Measurements from ENCODE around the gene CYB5R4. TPM values are rescaled to one million over a fixed set of nuclear protein-coding genes. Genes with fewer than 3 reads are reported as not detected.

CYB5R4 gene
- total and polyA plus RNA-seq, 2 of the 8 experiments (the other 6 are each of a cell fraction or from before 2014, with no cell fraction given), result 2.8 to 14.6 TPM

GRCh38 chr6:83974409-83975050, 115.0 kb downstream of the CYB5R4 start (continued):
- TF ChIP-seq CTCF (IDR thresholded peaks at IDR 0.05; ENCODE audit: control extremely low read depth in 1 of 3, insufficient read depth in 1 of 3, low read depth in 1 of 3, low read length in 3 of 3) (no peak), HDAC6 (IDR thresholded peaks at IDR 0.05; ENCODE audit: low read depth, low read length) (no peak), SP4 (IDR thresholded peaks at IDR 0.05; ENCODE audit: low read length) (no peak), YY1 (IDR thresholded peaks at IDR 0.05; ENCODE audit: low read depth, low read length) (no peak), GABPA (IDR thresholded peaks at IDR 0.05; ENCODE audit: borderline replicate concordance, insufficient read depth, low read length) (no peak), JUND (IDR thresholded peaks at IDR 0.05; ENCODE audit: low read length) (no peak), FOSL1 (IDR thresholded peaks at IDR 0.05; ENCODE audit: insufficient read depth, low read depth, low read length) (no peak), MAX (IDR thresholded peaks at IDR 0.05) (no peak)
